HL-60/S4 treated with phorbol 12-myristate 13-acetate at 8.2 ng/mL for 4 days and 3 days (cell line): Measurements from ENCODE around the gene BNC1.

Experiments used
- in situ Hi-C: fragments of 300-500 bp; cut with MboI; formaldehyde crosslinking; loops from 2 replicates; pipeline ENCODE4 v1.15.0; 2022; ENCODE audit warnings: low sequenced_read_pairs

Gene BNC1, protein sequence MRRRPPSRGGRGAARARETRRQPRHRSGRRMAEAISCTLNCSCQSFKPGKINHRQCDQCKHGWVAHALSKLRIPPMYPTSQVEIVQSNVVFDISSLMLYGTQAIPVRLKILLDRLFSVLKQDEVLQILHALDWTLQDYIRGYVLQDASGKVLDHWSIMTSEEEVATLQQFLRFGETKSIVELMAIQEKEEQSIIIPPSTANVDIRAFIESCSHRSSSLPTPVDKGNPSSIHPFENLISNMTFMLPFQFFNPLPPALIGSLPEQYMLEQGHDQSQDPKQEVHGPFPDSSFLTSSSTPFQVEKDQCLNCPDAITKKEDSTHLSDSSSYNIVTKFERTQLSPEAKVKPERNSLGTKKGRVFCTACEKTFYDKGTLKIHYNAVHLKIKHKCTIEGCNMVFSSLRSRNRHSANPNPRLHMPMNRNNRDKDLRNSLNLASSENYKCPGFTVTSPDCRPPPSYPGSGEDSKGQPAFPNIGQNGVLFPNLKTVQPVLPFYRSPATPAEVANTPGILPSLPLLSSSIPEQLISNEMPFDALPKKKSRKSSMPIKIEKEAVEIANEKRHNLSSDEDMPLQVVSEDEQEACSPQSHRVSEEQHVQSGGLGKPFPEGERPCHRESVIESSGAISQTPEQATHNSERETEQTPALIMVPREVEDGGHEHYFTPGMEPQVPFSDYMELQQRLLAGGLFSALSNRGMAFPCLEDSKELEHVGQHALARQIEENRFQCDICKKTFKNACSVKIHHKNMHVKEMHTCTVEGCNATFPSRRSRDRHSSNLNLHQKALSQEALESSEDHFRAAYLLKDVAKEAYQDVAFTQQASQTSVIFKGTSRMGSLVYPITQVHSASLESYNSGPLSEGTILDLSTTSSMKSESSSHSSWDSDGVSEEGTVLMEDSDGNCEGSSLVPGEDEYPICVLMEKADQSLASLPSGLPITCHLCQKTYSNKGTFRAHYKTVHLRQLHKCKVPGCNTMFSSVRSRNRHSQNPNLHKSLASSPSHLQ

DNA sequence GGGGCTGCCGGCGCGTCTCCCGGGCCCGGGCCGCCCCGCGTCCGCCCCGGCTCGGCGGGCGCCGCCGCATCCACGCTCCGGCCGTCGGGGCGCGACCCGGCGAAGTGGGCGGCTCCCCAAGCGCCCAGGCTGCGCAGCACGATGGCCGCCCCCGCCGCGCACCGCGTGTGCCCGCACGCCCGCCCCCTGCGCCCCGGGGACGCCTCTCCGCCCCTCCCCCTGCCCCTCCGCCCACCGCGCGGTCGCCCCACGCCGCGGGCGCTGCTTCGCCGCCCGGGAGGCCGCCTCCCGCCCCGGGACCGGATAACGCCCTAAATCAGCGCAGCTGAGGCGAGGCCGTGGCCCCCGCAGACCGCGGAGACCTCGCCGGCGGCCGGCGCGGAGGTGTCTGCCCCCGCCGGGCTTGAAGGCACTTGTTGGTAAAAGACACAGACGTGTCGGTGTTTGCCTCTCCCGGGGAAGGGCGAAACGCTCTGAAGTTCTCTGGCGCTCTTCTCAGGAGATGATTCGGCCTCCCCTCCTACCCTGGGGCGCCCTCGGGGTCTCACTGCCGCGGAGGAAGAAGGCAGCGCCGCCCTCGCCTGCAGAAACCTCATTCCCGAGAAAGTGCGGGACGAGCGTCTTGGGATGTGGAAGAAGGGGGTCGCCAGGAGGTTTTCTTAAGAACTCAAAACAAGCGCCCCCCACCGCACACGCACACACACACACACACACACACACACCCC, at the start of gene BNC1:
Gene BNC1 (minus strand): TSS at position 106 of the 725 bp plus-strand sequence. CDS start 36 bp downstream, at position 70.
- in situ Hi-C loops: no loop called here

GRCh38 chr15:83327041-83327440, 42.6 kb upstream of the BNC1 start:
- in situ Hi-C loops: no loop called here

DNA sequence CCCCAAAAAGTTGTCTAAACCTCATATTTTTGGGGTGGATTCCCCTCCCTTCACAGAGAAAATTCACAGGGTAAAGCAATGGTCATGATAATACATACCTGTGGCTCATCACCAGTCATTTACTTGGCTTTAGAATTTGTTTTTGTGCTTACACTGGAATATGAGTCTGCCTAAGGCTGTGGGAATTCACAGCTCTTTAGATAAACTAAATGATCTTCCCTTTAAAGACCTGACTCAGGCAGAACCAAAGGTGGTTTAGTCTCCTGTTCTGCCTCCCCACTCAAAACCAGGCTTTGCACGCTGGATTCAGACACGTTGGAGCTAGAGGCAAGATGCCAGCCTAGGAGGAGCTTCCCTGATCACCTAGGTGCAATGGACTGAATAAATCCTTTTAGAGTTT, 40.3 kb upstream of the BNC1 start:
- in situ Hi-C loops: no loop called here

GRCh38 chr15:83323296-83323711, 38.8 kb upstream of the BNC1 start:
- in situ Hi-C loops: no loop called here

- in situ Hi-C loops: no loop called here
Observed at GRCh38 chr15:83322691-83323090, 38.2 kb upstream of the BNC1 start.

DNA sequence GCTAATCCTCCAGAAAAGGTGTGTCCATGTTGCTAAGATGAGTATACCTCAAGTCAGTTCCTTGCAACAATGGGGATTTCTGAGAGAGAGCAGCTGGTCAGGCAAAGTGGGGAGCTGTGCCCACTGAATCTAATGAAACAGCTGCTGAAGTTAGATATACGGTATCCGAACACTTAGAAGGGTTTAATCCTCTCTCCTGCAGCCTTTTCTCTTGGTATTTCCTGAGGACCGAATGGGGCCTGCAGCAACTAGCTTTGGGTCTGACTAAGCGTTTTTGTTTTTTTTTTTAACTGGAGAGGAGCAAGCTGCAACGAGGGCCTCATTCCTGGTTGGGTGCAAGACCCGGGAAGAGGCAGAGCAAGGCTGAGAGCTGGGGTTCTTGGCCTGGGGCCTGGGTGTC, 37.6 kb upstream of the BNC1 start:
- in situ Hi-C loops: no loop called here

DNA sequence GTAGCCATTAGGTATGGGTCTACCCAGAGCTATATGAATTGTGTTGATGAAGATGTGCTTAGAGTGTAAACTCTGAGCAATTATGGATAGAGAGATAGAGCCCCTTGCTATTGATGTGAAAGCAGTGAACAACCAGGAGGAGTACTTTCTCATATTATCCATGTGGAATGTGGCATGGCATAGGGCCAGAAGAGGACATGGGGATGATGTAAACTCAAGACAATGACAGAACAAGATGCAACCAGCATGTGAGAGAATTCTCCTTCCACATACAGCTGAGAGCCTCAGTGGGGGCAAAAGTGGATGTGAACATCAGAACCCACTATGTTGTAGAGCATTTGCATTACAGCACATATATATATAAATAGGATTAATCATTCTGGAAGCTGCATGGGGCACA, 36.4 kb upstream of the BNC1 start:
- in situ Hi-C loops: no loop called here

DNA sequence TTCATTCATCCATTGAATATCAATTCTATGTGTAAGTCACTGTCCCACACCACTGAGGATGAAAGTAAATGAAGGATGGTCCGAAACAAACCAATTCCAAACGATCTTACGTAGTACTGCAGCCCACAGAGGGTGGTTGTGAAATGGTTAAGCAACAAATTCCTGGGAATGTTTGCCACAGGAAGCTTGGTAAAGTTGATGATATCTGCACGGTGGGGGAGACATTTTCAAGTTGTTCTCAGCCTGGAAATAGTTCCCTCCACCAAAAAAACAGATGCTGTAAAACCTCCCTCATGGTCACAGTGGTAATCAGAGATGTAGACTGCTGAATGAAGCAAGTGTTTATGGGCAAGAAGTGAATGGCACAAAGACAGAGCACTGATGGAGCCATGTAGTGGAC, 35.9 kb upstream of the BNC1 start:
- in situ Hi-C loops: no loop called here

DNA sequence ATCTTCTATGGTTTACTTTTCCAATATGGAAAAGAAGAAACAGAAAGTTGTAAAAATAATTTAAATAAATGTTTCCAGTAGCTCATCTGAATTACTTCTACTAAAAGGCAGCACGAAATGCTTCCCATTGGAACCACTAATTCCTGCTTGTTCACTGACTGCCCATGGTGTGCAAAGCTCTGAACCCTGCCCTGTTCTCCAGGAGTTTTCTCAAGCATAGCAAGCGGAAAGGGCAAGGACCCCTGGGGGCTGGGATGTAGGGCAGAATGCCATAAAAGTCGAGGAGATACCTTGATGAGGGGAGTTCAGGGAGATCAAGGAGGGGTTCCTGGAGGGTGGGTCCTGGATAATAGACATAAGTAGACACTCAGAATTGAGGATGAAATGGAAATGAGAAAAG, 35.3 kb upstream of the BNC1 start:
- in situ Hi-C loops: no loop called here

DNA sequence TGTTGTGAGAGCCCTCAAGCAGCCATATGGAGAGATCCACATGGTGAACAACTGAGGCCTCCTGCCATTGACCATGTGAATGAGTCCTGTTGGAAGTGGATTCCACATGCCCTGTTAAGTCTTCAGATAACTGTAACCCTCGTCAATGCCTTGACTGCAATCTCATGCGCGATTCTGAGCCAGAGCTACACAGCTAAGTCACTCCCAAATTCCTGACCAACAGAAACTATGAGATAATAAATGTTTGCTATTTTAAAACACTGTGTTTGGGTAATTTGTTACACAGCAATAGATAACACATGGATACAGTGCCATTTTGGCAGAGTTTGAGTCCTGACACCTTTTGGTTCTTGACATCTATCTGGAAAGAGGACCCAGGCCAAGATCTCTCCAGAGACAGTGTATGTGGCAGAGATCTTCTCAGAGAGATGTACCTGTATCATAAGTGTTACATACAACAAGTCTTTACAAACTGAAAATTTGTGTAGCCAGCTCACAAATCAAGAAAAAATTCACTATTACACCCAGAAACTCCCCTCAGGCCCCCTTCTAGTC, 34.5 kb upstream of the BNC1 start:
- in situ Hi-C loops: no loop called here

DNA sequence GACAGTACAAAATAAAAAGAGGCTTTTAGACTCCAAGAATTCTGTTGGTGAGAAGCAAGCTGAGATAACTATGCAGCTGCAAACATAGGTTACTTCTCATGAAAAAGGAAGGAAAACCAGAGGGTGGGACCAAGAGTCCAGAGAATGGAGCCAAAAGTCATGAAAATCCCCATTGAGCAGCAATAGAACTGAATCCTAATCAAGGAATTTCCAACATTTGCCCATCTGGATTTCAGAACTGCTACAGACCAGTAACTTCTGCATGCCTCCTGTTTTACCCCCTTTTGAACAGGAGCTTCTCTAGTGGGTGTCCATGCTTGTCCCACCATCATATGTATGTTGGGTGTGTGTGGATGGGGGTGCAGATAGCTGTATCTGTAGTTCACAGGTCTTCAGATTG, 33.6 kb upstream of the BNC1 start:
- in situ Hi-C loops: no loop called here

DNA sequence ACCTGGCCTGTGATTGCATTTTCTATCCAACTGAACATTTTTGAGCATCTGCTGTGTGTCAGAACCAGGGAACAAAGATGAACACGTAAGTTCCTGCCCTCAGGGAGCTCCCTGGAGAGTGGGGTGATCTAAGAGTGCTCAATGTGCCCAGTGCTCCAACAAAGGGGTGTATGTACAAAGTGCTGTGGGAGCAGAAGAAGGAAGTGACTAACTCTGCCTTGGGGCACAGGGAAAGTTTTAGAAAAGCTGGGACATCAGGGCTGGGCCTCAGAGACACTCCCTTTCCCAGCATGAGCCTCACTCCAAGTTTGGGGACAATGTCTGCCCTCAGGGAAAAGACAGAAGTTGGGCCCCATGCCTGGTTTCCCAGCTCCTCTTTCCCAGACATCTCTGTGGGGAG, 27.6 kb upstream of the BNC1 start:
- in situ Hi-C loops: no loop called here

DNA sequence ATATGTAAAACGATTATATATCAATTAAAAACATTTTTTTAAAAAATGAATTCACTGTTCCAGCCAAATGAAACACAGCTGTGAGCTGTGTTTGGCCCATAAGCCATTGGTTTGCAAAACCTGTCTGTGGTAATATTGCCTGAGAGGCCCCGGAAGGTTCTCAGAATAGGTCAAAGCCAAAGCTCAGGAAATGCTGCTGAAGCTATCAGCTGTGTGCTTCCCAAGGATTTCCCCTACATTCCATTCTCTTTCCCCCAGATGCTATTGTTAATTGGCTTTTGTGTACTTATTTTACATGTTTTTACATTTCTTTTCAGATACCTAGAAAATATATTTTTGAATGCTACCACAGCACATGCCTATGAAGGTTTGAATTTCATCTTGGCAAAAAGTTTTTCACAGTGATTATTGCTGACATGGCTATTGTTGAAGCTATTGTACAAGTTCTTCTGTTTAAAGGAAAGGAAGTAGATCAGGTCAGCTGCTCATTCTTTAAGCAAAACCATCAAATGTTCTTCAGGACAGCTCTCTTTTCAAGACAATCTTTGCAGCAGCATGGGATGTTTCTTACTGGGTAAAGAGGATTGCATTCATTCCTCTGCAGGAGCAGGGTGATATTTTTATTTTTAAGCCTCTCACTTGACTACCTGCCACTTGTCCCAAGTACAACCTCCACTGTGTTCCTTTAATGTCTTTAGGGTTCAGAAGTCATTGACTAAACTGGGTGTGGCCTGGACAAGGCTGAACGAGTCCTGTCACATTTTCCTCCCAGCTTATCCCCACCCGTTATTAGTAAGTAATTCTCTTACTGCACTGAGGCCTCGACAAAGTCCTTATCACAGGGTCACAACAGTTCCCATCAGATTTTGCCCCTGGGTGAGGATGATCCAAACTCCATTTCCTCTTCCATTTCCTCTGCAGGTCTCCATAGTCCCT, 26.3 kb upstream of the BNC1 start:
- in situ Hi-C loops: no loop called here

DNA sequence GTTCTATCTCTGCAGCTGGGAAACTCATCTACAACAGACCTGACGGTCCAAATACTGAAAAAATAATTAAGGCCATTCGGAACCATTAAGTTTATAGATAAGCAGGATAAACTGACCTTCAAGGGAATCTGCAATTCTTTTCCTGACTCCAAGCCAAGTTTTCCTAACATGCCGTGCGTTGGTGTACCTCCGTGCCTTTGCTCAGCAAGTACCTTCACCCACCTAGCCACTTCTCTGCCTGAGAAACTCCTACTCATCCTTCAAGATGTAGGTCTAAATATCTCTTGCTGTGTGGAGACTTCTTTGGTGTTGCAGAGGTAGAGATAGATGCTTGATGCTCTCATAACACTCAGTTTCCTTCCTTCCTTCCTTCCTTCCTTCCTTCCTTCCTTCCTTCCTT, 24.2 kb upstream of the BNC1 start:
- in situ Hi-C loops: no loop called here

- in situ Hi-C loops: no loop called here
Observed at GRCh38 chr15:83306561-83306960, 22.1 kb upstream of the BNC1 start.

DNA sequence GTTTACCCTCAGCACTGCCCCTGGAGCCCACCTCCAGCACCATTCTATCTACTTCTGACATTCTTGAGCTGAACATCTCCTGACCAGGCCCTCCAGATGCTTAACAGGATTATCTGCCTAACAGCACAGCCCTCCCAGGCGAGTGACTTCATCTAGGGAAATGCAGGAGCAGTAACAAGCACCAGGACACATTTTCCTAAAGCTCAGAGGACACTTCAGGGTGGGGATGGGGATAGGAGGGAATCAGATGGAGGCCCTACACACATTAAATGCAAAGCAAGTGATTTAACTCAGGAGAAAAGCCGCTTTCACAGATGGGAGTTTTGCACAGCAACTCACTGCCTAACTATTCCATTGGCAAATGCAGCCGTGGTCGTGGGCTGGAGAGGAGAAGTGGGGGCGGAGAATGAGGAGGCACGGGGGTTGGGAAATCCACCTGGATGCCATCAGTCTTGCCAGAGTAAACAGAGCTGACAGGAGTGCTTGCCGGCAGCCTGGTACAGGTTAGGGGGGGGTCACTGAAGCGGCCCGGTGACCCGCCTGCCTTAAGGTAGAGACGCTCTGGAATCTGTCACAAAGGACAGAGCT, 21.3 kb upstream of the BNC1 start:
- in situ Hi-C loops: no loop called here

DNA sequence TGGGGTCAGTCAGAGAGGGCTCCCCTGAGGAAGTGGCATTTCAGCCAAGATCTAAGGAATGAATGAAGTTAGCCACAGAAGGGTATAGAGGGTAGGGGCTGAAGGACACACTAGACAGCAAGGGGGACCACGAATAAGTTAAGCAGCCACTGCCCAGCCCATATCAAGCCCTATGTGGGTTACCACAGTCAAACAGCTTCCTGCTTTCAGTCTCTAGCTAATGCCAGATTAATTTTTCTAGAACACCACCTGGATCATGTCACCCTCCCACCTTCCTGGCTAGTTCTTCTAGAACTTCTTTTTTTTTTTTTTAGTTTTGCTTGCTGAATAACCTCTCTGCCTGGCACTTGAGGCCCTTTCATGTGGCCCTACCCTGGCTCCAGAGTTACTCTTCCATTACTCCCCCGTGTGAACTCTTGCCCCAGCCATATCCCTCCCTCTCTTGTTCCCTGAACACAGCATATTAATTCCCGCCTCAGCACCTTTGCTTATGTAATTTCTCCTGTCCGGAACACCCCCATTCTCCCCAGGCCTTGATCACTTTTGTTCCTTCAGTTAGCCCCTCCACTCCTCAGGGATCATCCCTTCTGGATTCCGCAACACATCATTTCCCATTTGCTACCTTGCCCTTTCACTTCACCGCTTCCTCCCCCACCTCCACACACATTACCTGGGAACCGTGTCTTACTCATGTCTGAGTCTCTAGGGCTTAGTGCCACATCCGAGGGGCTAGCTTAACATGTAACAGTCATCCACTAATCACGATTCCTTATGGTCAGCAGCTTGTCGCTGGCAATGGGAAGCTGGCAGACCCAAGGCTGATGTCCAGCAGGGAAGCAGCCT, 20.6 kb upstream of the BNC1 start:
- in situ Hi-C loops: no loop called here

DNA sequence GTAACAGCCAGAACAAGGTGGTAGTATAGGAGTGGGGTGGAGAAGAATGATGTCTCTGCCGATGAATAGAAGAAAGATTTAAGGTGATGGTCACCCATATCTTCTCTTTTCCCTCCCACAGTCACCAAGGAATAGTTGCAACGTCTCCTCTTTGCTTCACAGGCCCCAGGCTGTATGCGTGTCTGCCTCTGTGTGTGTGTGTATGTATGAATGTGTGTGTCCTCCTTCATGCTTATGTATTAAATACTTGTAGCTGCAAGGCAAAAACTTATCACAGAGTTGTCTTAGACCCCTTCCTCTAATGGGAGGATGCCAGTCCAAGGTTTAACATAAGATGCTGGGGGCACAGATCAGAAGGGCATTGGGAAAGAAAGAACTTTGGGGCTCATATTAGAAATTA, 19.1 kb upstream of the BNC1 start:
- in situ Hi-C loops: no loop called here

DNA sequence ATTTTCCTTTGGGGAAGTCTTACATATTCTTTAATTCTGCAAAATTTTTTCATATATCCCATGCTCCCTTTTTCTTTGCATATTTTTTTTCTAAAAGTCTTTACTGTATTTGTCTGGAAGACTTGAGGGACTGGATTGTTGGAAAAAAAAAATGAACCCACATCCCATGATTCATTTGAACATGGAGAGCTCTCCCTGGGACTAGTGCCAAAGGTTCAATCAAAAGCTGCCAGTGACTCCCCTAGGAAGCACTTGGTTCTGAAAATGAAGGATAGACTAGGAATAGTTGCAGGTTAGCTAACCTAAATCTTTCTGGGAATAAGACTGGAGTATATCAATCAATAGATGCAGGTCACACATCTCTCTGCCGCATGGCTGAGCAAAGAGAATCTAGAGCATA, 16.4 kb upstream of the BNC1 start:
- in situ Hi-C loops: no loop called here
